ENCODE data around the gene PADI1.

PADI1 gene

GRCh38 chr1:17277511-17278159 lies 72.7 kb downstream of the PADI1 start:
- no peak for ATAC-seq
- TF ChIP-seq ISL1 (CRISPR knock-in tag; IDR thresholded peaks at IDR 0.05), result no peak

- ATAC-seq, result no peak
- TF ChIP-seq ZNF8 (CRISPR knock-in tag; IDR thresholded peaks at IDR 0.05) (no peak), BACH2 (CRISPR knock-in tag; IDR thresholded peaks at IDR 0.05; ENCODE audit: borderline replicate concordance) (no peak), CSDC2 (CRISPR knock-in tag; IDR thresholded peaks at IDR 0.05) (no peak), TOX (CRISPR knock-in tag; IDR thresholded peaks at IDR 0.05; ENCODE audit: borderline replicate concordance) (no peak)
Measured at GRCh38 chr1:17278996-17279830, 74.3 kb downstream of the PADI1 start.

- TF ChIP-seq BACH2 (CRISPR knock-in tag; IDR thresholded peaks at IDR 0.05; ENCODE audit: borderline replicate concordance), result no peak
- TF ChIP-seq CSRNP3 (CRISPR knock-in tag; IDR thresholded peaks at IDR 0.05), result no peak
- no peak for TF ChIP-seq ZFP3 (CRISPR knock-in tag; IDR thresholded peaks at IDR 0.05)
- no peak for TF ChIP-seq PATZ1 (CRISPR knock-in tag; IDR thresholded peaks at IDR 0.05; ENCODE audit: borderline replicate concordance)
- no peak for TF ChIP-seq ZNF565 (CRISPR knock-in tag; conservative IDR thresholded peaks at IDR 0.05; ENCODE audit: low read depth)
- no peak for TF ChIP-seq GLIS3 (CRISPR knock-in tag; IDR thresholded peaks at IDR 0.05)
- no peak for TF ChIP-seq CSDC2 (CRISPR knock-in tag; IDR thresholded peaks at IDR 0.05)
- no peak for TF ChIP-seq PPARA (CRISPR knock-in tag; IDR thresholded peaks at IDR 0.05; ENCODE audit: borderline replicate concordance)
- no peak for TF ChIP-seq OSR1 (CRISPR knock-in tag; IDR thresholded peaks at IDR 0.05)
- no peak for TF ChIP-seq ZNF8 (CRISPR knock-in tag; IDR thresholded peaks at IDR 0.05)
- no peak for TF ChIP-seq RARB (CRISPR knock-in tag; IDR thresholded peaks at IDR 0.05)
- TF ChIP-seq TSHZ2 (CRISPR knock-in tag; IDR thresholded peaks at IDR 0.05), result no peak
- no peak for TF ChIP-seq ISL1 (CRISPR knock-in tag; IDR thresholded peaks at IDR 0.05)
- TF ChIP-seq TCF4 (CRISPR knock-in tag; IDR thresholded peaks at IDR 0.05; ENCODE audit: borderline replicate concordance), result no peak
- no peak for ATAC-seq
Measured at GRCh38 chr1:17280436-17280835, 75.5 kb downstream of the PADI1 start.

GRCh38 chr1:17280894-17281293 lies 76.0 kb downstream of the PADI1 start:
- ATAC-seq, result no peak
- TF ChIP-seq SNAI2 (CRISPR knock-in tag; IDR thresholded peaks at IDR 0.05) (no peak), PPARA (CRISPR knock-in tag; IDR thresholded peaks at IDR 0.05; ENCODE audit: borderline replicate concordance) (no peak), ZNF70 (CRISPR knock-in tag; IDR thresholded peaks at IDR 0.05) (no peak)

GRCh38 chr1:17281775-17282181 lies 76.8 kb downstream of the PADI1 start:
- TF ChIP-seq CSRNP3 (CRISPR knock-in tag; IDR thresholded peaks at IDR 0.05), result no peak
- no peak for TF ChIP-seq PATZ1 (CRISPR knock-in tag; IDR thresholded peaks at IDR 0.05; ENCODE audit: borderline replicate concordance)
- no peak for TF ChIP-seq ZFP3 (CRISPR knock-in tag; IDR thresholded peaks at IDR 0.05)
- TF ChIP-seq ZNF8 (CRISPR knock-in tag; IDR thresholded peaks at IDR 0.05), result no peak
- TF ChIP-seq RARB (CRISPR knock-in tag; IDR thresholded peaks at IDR 0.05), result no peak
- no peak for TF ChIP-seq ESRRG (CRISPR knock-in tag; IDR thresholded peaks at IDR 0.05)
- no peak for TF ChIP-seq TOX (CRISPR knock-in tag; IDR thresholded peaks at IDR 0.05; ENCODE audit: borderline replicate concordance)
- TF ChIP-seq PPARA (CRISPR knock-in tag; IDR thresholded peaks at IDR 0.05; ENCODE audit: borderline replicate concordance), result no peak
- ATAC-seq, result no peak

Data from SK-N-SH treated with all-trans-retinoic acid at 6 μM for 48 hours (cell line).